ENCODE results near the gene BASP1.

Gene BASP1

GRCh38 chr5:17180864-17181723, 36.3 kb upstream of the BASP1 start:
- Histone ChIP-seq H3K36me3 (ENCODE audit: insufficient read depth, insufficient read length, low read length) (no peaks in the 10 kb centered on the region), H3K9me3 (ENCODE audit: insufficient read depth, low read length) (no peaks in the 10 kb centered on the region), H3K27me3 (ENCODE audit: insufficient read depth, insufficient read length) (no peaks in the 10 kb centered on the region), H3K4me1 (ENCODE audit: insufficient read depth, insufficient read length) (no peaks in the 10 kb centered on the region), H3K4me3 (ENCODE audit: insufficient read length, low read depth) (no peak overlapping the region), H3K9ac (ENCODE audit: insufficient read length, low read depth) (no peak overlapping the region)
- DNase-seq (ENCODE audit: low read depth, low spot score): no peak
- TF ChIP-seq ZNF274 (IDR thresholded peaks at IDR 0.05; ENCODE audit: low read depth, low read length) (no peak), SUZ12 (IDR thresholded peaks at IDR 0.05; ENCODE audit: extremely low read depth, insufficient read depth, insufficient read length) (no peak), YY1 (IDR thresholded peaks at IDR 0.05; ENCODE audit: insufficient read depth, insufficient read length) (no peak)

- no peak for DNase-seq (ENCODE audit: low read depth, low spot score)
- no peak overlapping the region for H3K4me3 ChIP-seq (ENCODE audit: insufficient read length, low read depth)
- H3K9ac ChIP-seq (ENCODE audit: insufficient read length, low read depth): no peak overlapping the region
- no peaks in the 10 kb centered on the region for H3K9me3 ChIP-seq (ENCODE audit: insufficient read depth, low read length)
- H3K36me3 ChIP-seq (ENCODE audit: insufficient read depth, insufficient read length, low read length): no peaks in the 10 kb centered on the region
- H3K27me3 ChIP-seq (ENCODE audit: insufficient read depth, insufficient read length): no peaks in the 10 kb centered on the region
- TF ChIP-seq ZNF274 (IDR thresholded peaks at IDR 0.05; ENCODE audit: low read depth, low read length): no peak
- TF ChIP-seq SUZ12 (IDR thresholded peaks at IDR 0.05; ENCODE audit: extremely low read depth, insufficient read depth, insufficient read length): no peak
- no peak for TF ChIP-seq YY1 (IDR thresholded peaks at IDR 0.05; ENCODE audit: insufficient read depth, insufficient read length)
- H3K4me1 ChIP-seq (ENCODE audit: insufficient read depth, insufficient read length): no peaks in the 10 kb centered on the region
Measured at GRCh38 chr5:17182494-17182893, 34.9 kb upstream of the BASP1 start.

GRCh38 chr5:17182981-17183380, 34.5 kb upstream of the BASP1 start:
- H3K4me3 ChIP-seq (ENCODE audit: insufficient read length, low read depth): no peak overlapping the region
- no peaks in the 10 kb centered on the region for H3K4me1 ChIP-seq (ENCODE audit: insufficient read depth, insufficient read length)
- H3K27me3 ChIP-seq (ENCODE audit: insufficient read depth, insufficient read length): no peaks in the 10 kb centered on the region
- no peaks in the 10 kb centered on the region for H3K36me3 ChIP-seq (ENCODE audit: insufficient read depth, insufficient read length, low read length)
- H3K9ac ChIP-seq (ENCODE audit: insufficient read length, low read depth): no peak overlapping the region
- no peaks in the 10 kb centered on the region for H3K9me3 ChIP-seq (ENCODE audit: insufficient read depth, low read length)
- DNase-seq (ENCODE audit: low read depth, low spot score): no peak
- no peak for TF ChIP-seq ZNF274 (IDR thresholded peaks at IDR 0.05; ENCODE audit: low read depth, low read length)
- no peak for TF ChIP-seq YY1 (IDR thresholded peaks at IDR 0.05; ENCODE audit: insufficient read depth, insufficient read length)
- TF ChIP-seq SUZ12 (IDR thresholded peaks at IDR 0.05; ENCODE audit: extremely low read depth, insufficient read depth, insufficient read length): no peak

GRCh38 chr5:17183831-17184230, 33.6 kb upstream of the BASP1 start:
- Histone ChIP-seq H3K9ac (ENCODE audit: insufficient read length, low read depth) (no peak overlapping the region), H3K36me3 (ENCODE audit: insufficient read depth, insufficient read length, low read length) (no peaks in the 10 kb centered on the region), H3K27me3 (ENCODE audit: insufficient read depth, insufficient read length) (no peaks in the 10 kb centered on the region), H3K4me3 (ENCODE audit: insufficient read length, low read depth) (no peak overlapping the region), H3K9me3 (ENCODE audit: insufficient read depth, low read length) (no peaks in the 10 kb centered on the region), H3K4me1 (ENCODE audit: insufficient read depth, insufficient read length) (no peaks in the 10 kb centered on the region)
- no peak for DNase-seq (ENCODE audit: low read depth, low spot score)
- TF ChIP-seq ZNF274 (IDR thresholded peaks at IDR 0.05; ENCODE audit: low read depth, low read length): no peak
- no peak for TF ChIP-seq SUZ12 (IDR thresholded peaks at IDR 0.05; ENCODE audit: extremely low read depth, insufficient read depth, insufficient read length)
- TF ChIP-seq YY1 (IDR thresholded peaks at IDR 0.05; ENCODE audit: insufficient read depth, insufficient read length): no peak

- H3K9me3 ChIP-seq (ENCODE audit: insufficient read depth, low read length): no peaks in the 10 kb centered on the region
- no peak overlapping the region for H3K4me3 ChIP-seq (ENCODE audit: insufficient read length, low read depth)
- H3K36me3 ChIP-seq (ENCODE audit: insufficient read depth, insufficient read length, low read length): no peaks in the 10 kb centered on the region
- no peak for TF ChIP-seq ZNF274 (IDR thresholded peaks at IDR 0.05; ENCODE audit: low read depth, low read length)
- TF ChIP-seq SUZ12 (IDR thresholded peaks at IDR 0.05; ENCODE audit: extremely low read depth, insufficient read depth, insufficient read length): no peak
- no peak for TF ChIP-seq YY1 (IDR thresholded peaks at IDR 0.05; ENCODE audit: insufficient read depth, insufficient read length)
- DNase-seq (ENCODE audit: low read depth, low spot score): no peak
- no peaks in the 10 kb centered on the region for H3K27me3 ChIP-seq (ENCODE audit: insufficient read depth, insufficient read length)
- H3K9ac ChIP-seq (ENCODE audit: insufficient read length, low read depth): no peak overlapping the region
- H3K4me1 ChIP-seq (ENCODE audit: insufficient read depth, insufficient read length): no peaks in the 10 kb centered on the region
Measured at GRCh38 chr5:17184588-17184987, 32.8 kb upstream of the BASP1 start.

- DNase-seq (ENCODE audit: low read depth, low spot score): no peak
- Histone ChIP-seq H3K4me1 (ENCODE audit: insufficient read depth, insufficient read length) (no peaks in the 10 kb centered on the region), H3K9ac (ENCODE audit: insufficient read length, low read depth) (no peak overlapping the region), H3K36me3 (ENCODE audit: insufficient read depth, insufficient read length, low read length) (no peaks in the 10 kb centered on the region), H3K27me3 (ENCODE audit: insufficient read depth, insufficient read length) (no peaks in the 10 kb centered on the region), H3K9me3 (ENCODE audit: insufficient read depth, low read length) (no peaks in the 10 kb centered on the region), H3K4me3 (ENCODE audit: insufficient read length, low read depth) (no peak overlapping the region)
- no peak for TF ChIP-seq SUZ12 (IDR thresholded peaks at IDR 0.05; ENCODE audit: extremely low read depth, insufficient read depth, insufficient read length)
- TF ChIP-seq YY1 (IDR thresholded peaks at IDR 0.05; ENCODE audit: insufficient read depth, insufficient read length): no peak
- no peak for TF ChIP-seq ZNF274 (IDR thresholded peaks at IDR 0.05; ENCODE audit: low read depth, low read length)
Measured at GRCh38 chr5:17185349-17185748, 32.1 kb upstream of the BASP1 start.

- H3K4me1 ChIP-seq (ENCODE audit: insufficient read depth, insufficient read length): no peaks in the 10 kb centered on the region
- no peaks in the 10 kb centered on the region for H3K9me3 ChIP-seq (ENCODE audit: insufficient read depth, low read length)
- TF ChIP-seq ZNF274 (IDR thresholded peaks at IDR 0.05; ENCODE audit: low read depth, low read length) (no peak), SUZ12 (IDR thresholded peaks at IDR 0.05; ENCODE audit: extremely low read depth, insufficient read depth, insufficient read length) (no peak), YY1 (IDR thresholded peaks at IDR 0.05; ENCODE audit: insufficient read depth, insufficient read length) (no peak)
- H3K9ac ChIP-seq (ENCODE audit: insufficient read length, low read depth): no peak overlapping the region
- no peak overlapping the region for H3K4me3 ChIP-seq (ENCODE audit: insufficient read length, low read depth)
- DNase-seq (ENCODE audit: low read depth, low spot score): no peak
- H3K36me3 ChIP-seq (ENCODE audit: insufficient read depth, insufficient read length, low read length): no peaks in the 10 kb centered on the region
- no peaks in the 10 kb centered on the region for H3K27me3 ChIP-seq (ENCODE audit: insufficient read depth, insufficient read length)
Measured at GRCh38 chr5:17185773-17186172, 31.7 kb upstream of the BASP1 start.
